Frontal cortex (tissue), 4 donors: Measurements from ENCODE around the gene KREMEN1. TPM values are rescaled to one million over a fixed set of nuclear protein-coding genes. Genes with fewer than 3 reads are reported as not detected.

Source experiments
- DNase-seq, 2 donors: peaks; one replicate each; pipeline ENCODE4 v3.0.0; 2012; ENCODE audit warnings: low spot score in 2 of 2
- FAIRE-seq: peaks from 2 replicates; lab custom pipeline; 2012; peaks lifted over from hg19 to GRCh38; lab: Jason Lieb, UNC
- total RNA-seq: library from RNA; depleted of rRNA; stranded (reverse); fragments of >200 nt; gene quantifications from one replicate; pipeline ENCODE4 v1.2.3, GENCODE V29; 2014
- donor health status: control.
- donor health status: control.
- donor health status: control.

KREMEN1 gene
- total RNA-seq, 1 donor from 2014 or later: 6.9 TPM

GRCh38 chr22:29048822-29049654, 23.8 kb upstream of the KREMEN1 start:
- no peak for DNase-seq
- FAIRE-seq: no peak

- FAIRE-seq: no peak
- DNase-seq: no peak
These were observed 23.1 kb upstream of the KREMEN1 start for GRCh38 chr22:29049655-29050263.

GRCh38 chr22:29050457-29050856, 22.4 kb upstream of the KREMEN1 start:
- DNase-seq (no peak), FAIRE-seq (no peak)

GRCh38 chr22:29053048-29053702, 19.7 kb upstream of the KREMEN1 start:
- DNase-seq (no peak), FAIRE-seq (no peak)

- no peak for FAIRE-seq
These were observed 18.5 kb upstream of the KREMEN1 start for GRCh38 chr22:29054251-29054767.

GRCh38 chr22:29055192-29055830, 17.5 kb upstream of the KREMEN1 start:
- no peak for DNase-seq
- no peak for FAIRE-seq

More at GRCh38 chr22:29054251-29054767, 18.5 kb upstream of the KREMEN1 start:
- DNase-seq: no peak

GRCh38 chr22:29056472-29056871, 16.4 kb upstream of the KREMEN1 start:
- FAIRE-seq (no peak), DNase-seq (no peak)

GRCh38 chr22:29060251-29060869, 12.5 kb upstream of the KREMEN1 start:
- no peak for FAIRE-seq

GRCh38 chr22:29060931-29061330, 11.9 kb upstream of the KREMEN1 start:
- FAIRE-seq (no peak), DNase-seq (no peak)

More at GRCh38 chr22:29060251-29060869, 12.5 kb upstream of the KREMEN1 start:
- DNase-seq: no peak

- no peak for FAIRE-seq
- DNase-seq: no peak
These were observed 11.1 kb upstream of the KREMEN1 start, which contains the start of gene C22orf31 for GRCh38 chr22:29061773-29062172. Gene C22orf31, minus strand, starts transcription at chr22:29061831. Its CDS starts 39 bp downstream, at chr22:29061792.

- FAIRE-seq (no peak), DNase-seq (no peak)
These were observed 10.5 kb upstream of the KREMEN1 start for GRCh38 chr22:29062286-29062821.

GRCh38 chr22:29065468-29066190, 7.2 kb upstream of the KREMEN1 start:
- FAIRE-seq (no peak), DNase-seq (no peak)

GRCh38 chr22:29069463-29069862, 3.4 kb upstream of the KREMEN1 start:
- no peak for FAIRE-seq
- DNase-seq: no peak

GRCh38 chr22:29070490-29070889, 2.3 kb upstream of the KREMEN1 start:
- DNase-seq (no peak), FAIRE-seq (no peak)

- no peak for FAIRE-seq
These were observed 1.4 kb upstream of the KREMEN1 start for GRCh38 chr22:29071261-29072045.

GRCh38 chr22:29072193-29072978, 449 bp upstream of the KREMEN1 start:
- DNase-seq (peak; percentile 90 to 95), FAIRE-seq (no peak)

More at GRCh38 chr22:29071261-29072045, 1.4 kb upstream of the KREMEN1 start:
- no peak for DNase-seq
